Stimulated activated CD4-positive, alpha-beta T cell treated with anti-CD3 and anti-CD28 coated beads, Interleukin-15, amount 100 ng/mL, for 24 hours (primary cell): ENCODE measurements around the gene PDS5A.
A peak's percentile ranks its signal among the peaks of the same experiment; 100 is the strongest.
"Not testable (repeated sequence)": the region's sequence is repeated elsewhere in the genome, so short reads cannot be mapped to it uniquely, and the experiment has no call there.

ENCODE experiments used
- DNase-seq: peaks from one replicate; pipeline ENCODE4 v3.0.0-alpha.2; 2020

Gene PDS5A

DNA sequence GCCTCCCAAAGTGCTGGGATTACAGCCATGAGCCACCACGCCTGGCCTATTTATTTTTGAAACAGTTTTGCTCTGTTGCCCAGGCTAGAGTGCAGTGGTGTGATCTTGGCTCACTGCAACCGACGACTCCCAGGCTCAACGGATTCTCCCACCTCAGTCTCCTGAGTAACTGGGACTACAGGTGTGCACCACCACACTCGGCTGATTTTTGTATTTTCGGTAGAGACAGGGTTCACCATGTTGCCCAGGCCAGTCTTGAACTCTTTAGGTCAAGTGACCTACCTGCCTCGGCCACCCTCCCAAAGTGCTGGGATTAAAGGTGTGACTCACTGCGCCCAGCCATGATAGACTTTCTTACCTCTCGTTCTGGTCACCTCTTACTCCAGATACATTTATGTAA lies 155.8 kb downstream of the PDS5A start:
- DNase-seq, result no peak

DNA sequence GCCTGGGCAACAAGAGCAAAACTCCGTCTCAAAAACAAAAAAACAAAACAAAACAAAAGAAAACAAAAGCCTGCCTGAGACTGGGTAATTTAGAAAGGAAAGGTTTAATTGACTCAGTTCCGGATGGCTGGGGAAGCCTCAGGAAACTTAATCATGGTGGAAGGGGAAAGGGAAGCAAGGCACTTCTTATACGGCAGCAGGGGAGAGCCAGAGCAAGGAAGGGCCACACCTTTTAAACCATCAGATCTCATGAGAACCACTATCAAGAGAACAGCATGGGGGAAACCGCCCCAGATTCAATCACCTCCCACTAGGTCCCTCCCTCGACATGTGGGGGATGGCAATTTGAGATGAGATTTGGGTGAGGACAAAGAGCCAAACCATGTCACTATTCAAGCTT lies 157.5 kb downstream of the PDS5A start:
- DNase-seq, result no peak

DNA sequence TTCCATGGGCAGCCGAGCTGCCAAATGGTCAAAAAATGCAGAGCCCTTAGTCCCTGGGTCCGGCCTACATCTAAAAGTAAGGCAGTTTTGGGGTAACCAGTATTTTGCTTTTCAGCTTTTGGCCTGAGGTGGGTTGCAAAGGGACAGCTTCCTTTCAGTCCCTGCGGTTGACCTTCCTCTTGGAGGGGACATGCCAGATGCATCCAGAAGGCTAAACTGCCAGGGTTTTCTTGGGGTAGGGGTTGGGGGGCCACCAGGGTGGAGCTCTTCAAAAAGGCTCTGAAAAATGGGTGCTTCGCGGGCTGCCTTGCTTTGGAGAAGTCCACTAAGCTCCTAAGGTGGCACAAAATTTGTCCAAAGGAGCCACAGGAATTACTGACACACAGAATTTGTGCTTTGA lies 159.1 kb downstream of the PDS5A start:
- DNase-seq, result no peak

DNA sequence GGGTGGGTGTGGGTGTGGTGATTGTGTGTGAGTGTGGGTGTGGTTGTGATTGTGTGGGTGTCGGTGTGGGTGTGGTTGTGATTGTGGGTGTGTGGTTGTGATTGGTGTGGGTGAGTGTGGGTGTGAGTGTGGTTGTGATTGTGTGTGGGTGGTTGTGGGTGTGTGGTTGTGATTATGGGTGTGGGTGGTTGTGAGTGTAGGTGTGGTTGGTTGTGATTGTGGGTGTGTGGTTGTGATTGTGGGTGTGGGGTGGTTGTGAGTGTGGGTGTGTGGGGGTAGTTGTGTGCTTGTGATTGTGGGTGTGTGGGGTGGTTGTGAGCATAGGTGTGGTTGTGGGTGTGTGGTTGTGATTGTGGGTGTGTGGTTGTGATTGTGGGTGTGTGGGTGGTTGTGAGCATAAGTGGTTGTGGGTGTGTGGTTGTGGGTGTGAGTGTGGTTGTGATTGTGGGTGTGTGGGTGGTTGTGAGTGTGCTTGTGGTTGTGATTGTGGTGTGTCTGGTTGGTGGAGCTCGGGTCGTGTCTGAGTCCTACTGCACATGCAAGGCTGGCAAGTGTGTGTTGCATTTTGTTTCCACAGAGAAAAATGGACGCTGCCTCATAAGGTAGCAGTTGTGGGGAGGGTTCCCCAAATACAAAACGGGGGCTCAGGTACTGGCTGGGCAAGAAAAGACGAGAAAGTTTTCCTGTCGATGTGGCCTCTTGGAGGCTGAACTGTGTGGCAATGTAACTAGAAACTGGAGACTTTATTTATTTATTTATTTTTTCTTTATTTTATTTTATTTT lies 163.1 kb downstream of the PDS5A start:
- DNase-seq, result peak; percentile 28

DNA sequence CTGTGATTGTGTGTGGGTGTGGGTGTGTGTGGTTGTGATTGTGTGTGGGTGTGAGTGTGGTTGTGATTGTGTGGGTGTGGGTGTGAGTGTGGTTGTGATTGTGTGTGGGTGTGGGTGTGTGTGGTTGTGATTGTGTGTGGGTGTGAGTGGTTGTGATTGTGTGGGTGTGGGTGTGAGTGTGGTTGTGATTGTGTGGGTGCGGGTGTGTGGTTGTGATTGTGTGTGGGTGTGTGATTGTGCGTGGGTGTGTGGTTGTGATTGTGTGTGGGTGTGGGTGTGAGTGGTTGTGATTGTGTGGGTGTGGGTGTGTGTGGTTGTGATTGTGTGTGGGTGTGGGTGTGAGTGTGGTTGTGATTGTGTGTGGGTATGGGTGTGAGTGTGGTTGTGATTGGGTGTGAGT lies 163.9 kb downstream of the PDS5A start:
- DNase-seq, result not testable (repeated sequence)

DNA sequence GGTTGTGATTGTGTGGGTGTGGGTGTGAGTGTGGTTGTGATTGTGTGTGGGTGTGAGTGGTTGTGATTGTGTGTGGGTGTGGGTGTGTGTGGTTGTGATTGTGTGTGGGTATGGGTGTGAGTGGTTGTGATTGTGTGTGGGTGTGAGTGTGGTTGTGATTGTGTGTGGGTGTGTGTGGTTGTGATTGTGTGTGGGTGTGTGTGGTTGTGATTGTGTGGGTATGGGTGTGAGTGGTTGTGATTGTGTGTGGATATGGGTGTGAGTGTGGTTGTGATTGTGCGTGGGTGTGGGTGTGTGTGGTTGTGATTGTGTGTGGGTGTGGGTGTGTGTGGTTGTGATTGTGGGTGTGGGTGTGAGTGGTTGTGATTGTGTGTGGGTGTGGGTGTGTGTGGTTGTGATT lies 164.7 kb downstream of the PDS5A start:
- DNase-seq, result not testable (repeated sequence)

DNA sequence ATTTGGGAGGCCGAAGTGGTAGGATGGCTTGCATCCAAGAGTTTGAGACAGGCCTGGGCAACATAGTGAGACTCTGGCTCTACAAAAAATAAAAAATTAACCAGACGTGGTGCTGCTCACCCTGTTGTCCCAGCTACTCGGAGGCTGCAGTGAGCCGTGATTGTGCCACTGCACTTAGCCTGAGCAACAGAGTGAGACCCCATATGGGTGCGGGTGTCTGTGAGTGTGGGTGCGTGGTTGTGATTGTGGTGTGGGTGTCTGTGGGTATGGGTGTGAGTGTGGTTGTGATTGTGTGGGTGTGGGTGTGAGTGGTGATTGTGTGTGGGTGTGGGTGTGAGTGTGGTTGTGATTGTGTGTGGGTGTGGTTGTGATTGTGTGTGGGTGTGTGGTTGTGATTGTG lies 165.2 kb downstream of the PDS5A start:
- DNase-seq, result peak; percentile 31

DNA sequence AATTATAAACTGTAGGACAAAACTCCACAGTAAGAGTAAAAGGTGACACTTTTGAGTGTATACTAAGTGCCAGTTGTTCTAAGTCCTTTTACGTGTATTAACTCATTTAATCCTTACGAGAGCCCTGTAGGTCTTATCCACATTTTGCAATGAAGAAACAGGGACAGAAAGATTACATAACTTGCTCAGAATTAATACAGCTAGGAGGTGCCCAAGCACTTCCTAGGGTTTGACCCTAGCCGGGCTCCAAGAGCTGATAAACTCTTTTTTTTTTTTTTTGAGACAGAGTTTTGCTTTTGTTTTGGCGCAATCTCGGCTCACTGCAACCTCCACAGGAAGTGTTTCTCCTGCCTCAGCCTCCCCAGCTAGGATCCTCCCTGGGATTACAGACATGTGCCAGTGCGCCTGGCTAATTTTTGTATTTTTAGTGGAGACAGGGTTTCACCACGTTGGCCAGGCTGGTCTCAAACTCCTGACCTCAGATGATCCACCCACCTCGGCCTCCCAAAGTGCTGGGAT lies 169.4 kb downstream of the PDS5A start:
- DNase-seq, result no peak

DNA sequence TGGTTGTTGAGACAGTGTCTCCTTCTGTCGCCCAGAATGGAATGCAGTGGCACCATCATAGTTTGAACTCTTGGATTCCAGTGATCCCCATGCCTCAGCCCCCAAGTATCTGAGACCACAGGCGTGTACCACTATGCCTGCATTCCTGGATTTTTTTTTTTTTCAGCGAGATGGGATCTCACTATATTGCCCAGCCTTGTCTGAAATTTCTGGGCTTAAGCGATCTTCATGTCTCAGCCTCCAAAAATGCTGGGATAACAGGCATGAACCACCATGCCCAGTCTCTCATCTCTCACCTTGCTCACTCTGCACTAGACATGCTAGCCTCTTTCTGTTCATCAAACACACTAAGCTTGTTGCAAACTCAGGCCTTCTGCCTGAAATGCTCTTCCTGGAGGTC lies 175.7 kb downstream of the PDS5A start:
- DNase-seq, result no peak

DNA sequence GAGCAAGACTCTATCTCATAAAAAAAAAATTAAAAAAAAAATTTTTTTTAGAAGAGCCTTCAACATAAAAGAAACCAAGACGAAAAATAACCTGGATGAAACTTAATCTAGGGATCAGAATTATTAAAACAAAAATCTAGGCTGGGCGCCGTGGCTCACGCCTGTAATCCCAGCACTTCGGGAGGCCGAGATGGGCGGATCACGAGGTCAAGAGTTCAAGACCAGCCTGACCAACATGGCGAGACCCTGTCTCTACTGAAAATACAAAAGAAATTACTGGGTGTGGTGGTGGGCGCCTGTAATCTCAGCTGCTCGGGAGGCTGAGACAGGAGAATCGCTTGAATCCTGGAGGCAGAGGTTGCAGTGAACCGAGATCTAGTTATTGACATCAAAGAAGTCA lies 184.7 kb downstream of the PDS5A start:
- not testable (repeated sequence) for DNase-seq

DNA sequence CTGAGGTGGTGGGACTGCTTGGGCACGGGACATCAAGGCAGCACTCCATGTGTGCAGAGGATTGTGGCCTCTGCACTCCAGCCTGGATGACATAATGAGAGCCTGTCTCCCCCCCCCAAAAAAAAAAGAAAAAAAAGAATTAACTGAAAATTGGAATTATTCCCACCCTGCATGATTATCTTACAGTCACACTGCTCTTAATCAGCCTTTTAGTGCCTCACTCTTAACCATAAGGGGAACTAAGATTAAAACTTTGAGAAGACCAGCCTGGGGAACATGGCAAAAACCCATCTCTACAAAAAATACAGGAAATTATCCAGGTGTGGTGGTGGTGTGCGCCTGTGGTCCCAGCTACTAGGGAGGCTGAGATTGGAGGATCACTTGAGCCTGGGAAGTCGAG lies 185.2 kb downstream of the PDS5A start:
- no peak for DNase-seq

DNA sequence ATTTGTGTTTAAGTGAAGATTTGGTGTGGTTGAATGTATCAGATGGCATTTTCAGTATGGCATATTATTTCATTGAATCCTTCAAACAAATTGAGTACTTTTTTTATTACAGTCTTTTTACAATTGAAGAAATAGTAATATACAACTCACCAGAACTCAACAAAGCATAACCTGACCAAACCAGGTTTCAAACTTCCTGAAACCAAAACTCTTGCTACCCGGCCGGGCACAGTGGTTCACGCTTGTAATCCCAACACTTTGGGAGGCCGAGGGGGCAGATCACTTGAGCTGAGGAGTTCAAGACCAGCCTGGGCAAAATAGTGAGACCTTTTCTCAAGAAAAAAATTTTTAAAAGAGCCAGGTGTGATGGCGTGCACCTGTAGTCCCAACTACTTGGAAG lies 185.6 kb downstream of the PDS5A start:
- DNase-seq, result no peak

DNA sequence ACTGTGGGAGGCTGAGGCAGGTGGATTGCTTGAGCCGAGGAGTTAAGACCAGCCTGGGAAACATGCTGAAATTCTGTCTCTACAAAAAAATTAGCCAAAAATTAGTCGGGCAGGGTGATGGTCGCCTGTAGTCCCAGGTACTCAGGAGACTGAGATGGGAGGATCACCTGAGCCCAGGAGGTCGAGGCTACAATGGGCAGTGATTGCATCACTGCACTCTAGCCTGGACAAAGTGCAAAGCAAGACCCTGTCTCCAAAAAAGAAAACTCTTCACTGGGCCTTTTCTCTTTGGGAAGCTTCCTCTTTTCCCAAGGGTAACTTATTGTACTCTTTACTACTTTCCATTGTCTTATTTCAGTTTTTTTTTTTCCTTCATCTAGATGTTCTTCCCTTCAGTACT lies 190.9 kb downstream of the PDS5A start:
- no peak for DNase-seq

DNA sequence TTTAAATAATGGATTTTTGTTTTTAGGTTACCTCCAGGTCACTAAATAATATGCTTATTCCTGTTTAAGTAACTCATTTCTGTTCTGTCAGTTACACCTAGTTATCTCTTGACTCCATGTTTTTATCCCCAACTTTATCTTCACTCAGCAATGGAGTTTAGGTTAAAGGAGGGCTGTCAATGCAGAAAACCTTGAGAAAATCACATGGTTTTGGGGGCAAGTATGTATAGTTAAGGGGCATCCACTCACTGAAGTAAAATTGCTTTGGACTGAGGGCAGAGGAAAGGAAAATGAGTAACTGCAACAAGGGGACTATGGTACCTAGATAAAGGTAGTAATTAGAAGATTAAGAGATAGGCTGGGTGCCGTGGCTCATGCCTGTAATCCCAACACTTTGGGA lies 192.6 kb downstream of the PDS5A start:
- no peak for DNase-seq

DNA sequence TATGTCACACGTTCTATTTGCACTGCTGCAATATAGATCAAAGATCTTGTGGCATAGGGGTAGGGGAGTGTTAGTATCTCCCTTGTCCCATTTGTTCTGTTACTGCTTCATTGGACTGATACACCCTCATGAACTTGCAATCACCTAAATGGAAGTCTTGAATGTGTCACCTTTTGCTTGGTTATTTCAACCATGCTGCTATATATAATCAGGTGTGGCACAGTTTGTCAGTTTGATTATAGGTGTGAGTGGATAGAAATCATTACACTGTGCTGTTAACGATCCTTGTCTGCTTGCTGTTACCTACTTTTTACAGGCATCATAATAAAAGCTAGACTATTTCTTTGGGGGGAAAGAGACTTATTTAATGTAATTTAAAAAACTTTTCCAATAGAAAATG lies 195.7 kb downstream of the PDS5A start:
- not testable (repeated sequence) for DNase-seq
